GM19023 (cell line): ENCODE measurements around the gene NPAS2.

Source experiments
- ATAC-seq: cut with Tn5 transposase; IDR thresholded peaks from one replicate; pipeline ENCODE4 v1.9.1; 2021; ENCODE audit warnings: mild to moderate bottlenecking, moderate library complexity; ENCODE audit not compliant: unreplicated experiment

NPAS2 gene

GRCh38 chr2:101037161-101037755, 217.3 kb downstream of the NPAS2 start:
- no peak for ATAC-seq

DNA sequence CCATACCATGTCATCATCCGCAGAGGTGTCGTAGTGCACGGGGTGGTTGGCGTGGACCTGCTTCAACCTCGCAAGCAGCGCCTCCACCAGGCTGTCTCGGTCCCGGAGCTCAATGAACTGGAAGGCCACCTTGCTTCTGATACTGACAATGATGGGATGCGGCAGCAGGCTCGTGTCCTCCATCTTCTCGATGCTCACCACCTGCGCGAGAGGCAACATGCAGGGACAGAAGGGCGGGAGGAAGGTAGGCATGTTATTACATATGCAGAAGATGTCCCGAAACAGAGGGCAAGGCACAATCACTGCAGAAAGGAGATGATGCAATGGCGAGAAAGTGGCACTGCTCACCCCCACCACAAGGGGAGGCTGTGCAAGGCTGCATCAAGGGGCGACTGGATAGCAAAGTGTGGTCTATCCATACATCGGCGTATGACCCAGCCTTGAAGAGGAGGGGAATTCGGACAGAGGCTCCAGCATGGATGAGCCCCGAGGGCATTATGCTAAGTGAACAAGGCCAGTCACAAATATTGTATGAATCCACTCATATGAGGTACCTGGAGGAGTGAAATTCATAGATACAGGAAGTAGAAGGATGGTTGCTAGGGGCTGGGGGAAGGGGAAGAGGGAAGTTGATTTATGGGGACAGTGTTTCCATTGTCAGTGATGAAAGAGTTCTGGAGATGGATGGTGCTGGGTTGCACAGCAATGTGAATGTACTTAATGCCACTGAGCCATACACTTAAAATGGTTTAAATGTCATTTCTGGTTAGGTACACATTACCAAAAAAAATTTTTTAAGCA, 218.7 kb downstream of the NPAS2 start:
- no peak for ATAC-seq

- ATAC-seq: no peak
Measured at GRCh38 chr2:101040072-101040471, 220.1 kb downstream of the NPAS2 start.

DNA sequence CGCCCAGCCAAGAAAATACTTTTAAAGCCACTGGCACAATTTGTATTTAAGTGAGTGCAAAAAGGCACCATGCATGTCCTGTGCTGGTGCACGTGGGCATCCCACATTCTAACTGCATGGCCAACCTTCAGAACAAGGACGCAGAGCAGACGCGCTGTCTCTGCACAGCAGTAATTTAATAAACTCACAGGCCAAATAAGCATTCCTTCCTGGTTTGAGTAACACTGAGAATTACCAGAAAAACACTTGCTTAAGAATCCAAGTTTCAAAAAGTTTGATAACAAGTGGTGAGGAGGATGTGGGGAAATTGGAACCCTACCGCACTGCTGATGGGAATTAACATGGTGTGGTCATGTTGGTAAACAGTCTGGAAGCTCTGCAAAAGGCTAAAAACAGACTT, 220.8 kb downstream of the NPAS2 start:
- ATAC-seq: no peak

GRCh38 chr2:101041413-101041812, 221.5 kb downstream of the NPAS2 start:
- ATAC-seq: no peak

DNA sequence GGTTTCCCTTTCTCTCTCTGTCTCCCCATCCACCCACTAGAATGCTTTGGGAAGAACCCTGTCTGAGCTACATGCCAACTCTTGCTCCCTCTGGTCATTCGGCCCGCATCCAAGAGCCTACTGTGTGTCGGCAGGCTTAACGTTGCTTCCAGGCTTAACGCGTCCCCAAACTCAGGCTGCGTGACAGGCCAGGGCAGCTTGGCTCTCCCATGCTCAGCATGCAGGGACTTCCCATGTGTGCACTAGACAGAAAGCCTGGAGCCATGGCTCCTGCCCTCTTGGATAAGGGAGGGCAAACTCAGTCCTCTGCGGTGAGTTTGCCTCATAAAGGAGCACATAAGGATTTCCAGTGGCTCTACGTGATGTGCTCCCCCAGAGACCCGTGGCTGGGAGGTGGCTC, 225.4 kb downstream of the NPAS2 start:
- ATAC-seq: no peak
